ENCODE results near the gene PARD3. TPM values are rescaled to one million over a fixed set of nuclear protein-coding genes. Genes with fewer than 3 reads are reported as not detected.

The PARD3 gene
- total RNA-seq, 1 experiment from 2014 or later: 46.3 TPM

DNA sequence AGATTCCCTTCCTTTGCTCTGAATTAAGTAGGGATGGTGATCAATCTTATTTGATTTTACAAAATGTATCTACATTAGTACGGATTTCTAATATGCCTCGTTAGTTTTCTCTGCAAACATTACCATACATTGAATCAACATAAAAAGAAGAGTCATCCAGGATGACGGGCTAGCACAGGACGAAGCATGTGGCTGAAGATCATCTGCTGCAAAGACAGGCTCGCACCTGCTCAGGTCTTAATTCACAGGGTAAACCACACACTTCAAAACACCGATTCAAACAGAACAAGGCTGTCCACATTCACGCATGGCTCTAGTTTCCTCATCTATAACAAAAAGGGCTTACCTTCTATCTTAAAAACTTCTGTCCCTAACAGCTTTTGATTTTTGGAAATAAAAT lies 323.0 kb downstream of the PARD3 start:
- Histone ChIP-seq H3K27ac (ENCODE audit: low read depth, low read length) (no peak overlapping the region), H3K4me1 (ENCODE audit: control insufficient read depth in 1 of 2, insufficient read depth in 2 of 2, low read length in 2 of 2) (peaks cover 2 to 13% of the 10 kb centered on the region in 2 experiments; a peak in 2 of 4 replicates), H2AFZ (ENCODE audit: low read depth, low read length, poor library complexity, severe bottlenecking) (no peak overlapping the region), H4K20me1 (ENCODE audit: insufficient read depth) (no peaks in the 10 kb centered on the region), H3K9ac (ENCODE audit: low read length) (no peak overlapping the region), H3K79me2 (ENCODE audit: insufficient read depth, low read length) (no peaks in the 10 kb centered on the region), H3K9me2 (ENCODE audit: insufficient read depth) (no peaks in the 10 kb centered on the region), H3K36me3 (ENCODE audit: control insufficient read depth in 1 of 2, insufficient read depth in 2 of 2, low read length in 2 of 2) (no peaks in the 10 kb centered on the region), H3K4me2 (ENCODE audit: low read length) (no peak overlapping the region), H3K27me3 (ENCODE audit: insufficient read depth, low read length) (no peaks in the 10 kb centered on the region), H3K4me3 (replicated peaks in 1 of 2; ENCODE audit: low read depth in 1 of 2, low read length in 2 of 2) (no peak overlapping the region), H3K9me3 (ENCODE audit: control insufficient read depth in 1 of 2, insufficient read depth in 1 of 2, low read depth in 1 of 2, low read length in 2 of 2) (no peaks in the 10 kb centered on the region)
- CTCF ChIA-PET: no interaction called here
- POLR2A ChIA-PET: no interaction called here
- ATAC-seq (no peak), DNase-seq (ENCODE audit: low read depth, low spot score) (no peak)
- intact Hi-C loops (cut with micrococcal nuclease): no loop called here
- no TSS peak for BruUV-seq (replicated peaks)
- RAD21 ChIA-PET (ENCODE audit: low non-redundant PET in 1 of 2, low total read pairs in 2 of 2, uncharacterized antibody in 2 of 2, unreplicated experiment in 2 of 2): no interaction called here
- TF ChIP-seq, protein P1, sequence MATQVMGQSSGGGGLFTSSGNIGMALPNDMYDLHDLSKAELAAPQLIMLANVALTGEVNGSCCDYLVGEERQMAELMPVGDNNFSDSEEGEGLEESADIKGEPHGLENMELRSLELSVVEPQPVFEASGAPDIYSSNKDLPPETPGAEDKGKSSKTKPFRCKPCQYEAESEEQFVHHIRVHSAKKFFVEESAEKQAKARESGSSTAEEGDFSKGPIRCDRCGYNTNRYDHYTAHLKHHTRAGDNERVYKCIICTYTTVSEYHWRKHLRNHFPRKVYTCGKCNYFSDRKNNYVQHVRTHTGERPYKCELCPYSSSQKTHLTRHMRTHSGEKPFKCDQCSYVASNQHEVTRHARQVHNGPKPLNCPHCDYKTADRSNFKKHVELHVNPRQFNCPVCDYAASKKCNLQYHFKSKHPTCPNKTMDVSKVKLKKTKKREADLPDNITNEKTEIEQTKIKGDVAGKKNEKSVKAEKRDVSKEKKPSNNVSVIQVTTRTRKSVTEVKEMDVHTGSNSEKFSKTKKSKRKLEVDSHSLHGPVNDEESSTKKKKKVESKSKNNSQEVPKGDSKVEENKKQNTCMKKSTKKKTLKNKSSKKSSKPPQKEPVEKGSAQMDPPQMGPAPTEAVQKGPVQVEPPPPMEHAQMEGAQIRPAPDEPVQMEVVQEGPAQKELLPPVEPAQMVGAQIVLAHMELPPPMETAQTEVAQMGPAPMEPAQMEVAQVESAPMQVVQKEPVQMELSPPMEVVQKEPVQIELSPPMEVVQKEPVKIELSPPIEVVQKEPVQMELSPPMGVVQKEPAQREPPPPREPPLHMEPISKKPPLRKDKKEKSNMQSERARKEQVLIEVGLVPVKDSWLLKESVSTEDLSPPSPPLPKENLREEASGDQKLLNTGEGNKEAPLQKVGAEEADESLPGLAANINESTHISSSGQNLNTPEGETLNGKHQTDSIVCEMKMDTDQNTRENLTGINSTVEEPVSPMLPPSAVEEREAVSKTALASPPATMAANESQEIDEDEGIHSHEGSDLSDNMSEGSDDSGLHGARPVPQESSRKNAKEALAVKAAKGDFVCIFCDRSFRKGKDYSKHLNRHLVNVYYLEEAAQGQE (IDR thresholded peaks at IDR 0.05; ENCODE audit: low read depth): no peak
- TF ChIP-seq EGR1 (IDR thresholded peaks at IDR 0.05; ENCODE audit: low read depth): no peak
- no peak for TF ChIP-seq SP1 (IDR thresholded peaks at IDR 0.05; ENCODE audit: low read depth)
- TF ChIP-seq TCF7L2 (IDR thresholded peaks at IDR 0.05; ENCODE audit: borderline replicate concordance, extremely low read depth, insufficient read depth, insufficient read length): no peak
- TF ChIP-seq, protein P2, sequence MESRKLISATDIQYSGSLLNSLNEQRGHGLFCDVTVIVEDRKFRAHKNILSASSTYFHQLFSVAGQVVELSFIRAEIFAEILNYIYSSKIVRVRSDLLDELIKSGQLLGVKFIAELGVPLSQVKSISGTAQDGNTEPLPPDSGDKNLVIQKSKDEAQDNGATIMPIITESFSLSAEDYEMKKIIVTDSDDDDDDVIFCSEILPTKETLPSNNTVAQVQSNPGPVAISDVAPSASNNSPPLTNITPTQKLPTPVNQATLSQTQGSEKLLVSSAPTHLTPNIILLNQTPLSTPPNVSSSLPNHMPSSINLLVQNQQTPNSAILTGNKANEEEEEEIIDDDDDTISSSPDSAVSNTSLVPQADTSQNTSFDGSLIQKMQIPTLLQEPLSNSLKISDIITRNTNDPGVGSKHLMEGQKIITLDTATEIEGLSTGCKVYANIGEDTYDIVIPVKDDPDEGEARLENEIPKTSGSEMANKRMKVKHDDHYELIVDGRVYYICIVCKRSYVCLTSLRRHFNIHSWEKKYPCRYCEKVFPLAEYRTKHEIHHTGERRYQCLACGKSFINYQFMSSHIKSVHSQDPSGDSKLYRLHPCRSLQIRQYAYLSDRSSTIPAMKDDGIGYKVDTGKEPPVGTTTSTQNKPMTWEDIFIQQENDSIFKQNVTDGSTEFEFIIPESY (IDR thresholded peaks at IDR 0.05; ENCODE audit: extremely low read depth, insufficient replicate concordance, low read length): no peak
- TF ChIP-seq POLR2A (IDR thresholded peaks at IDR 0.05; ENCODE audit: borderline replicate concordance, extremely low read depth, insufficient read depth, insufficient read length): no peak
- TF ChIP-seq CBX3 (IDR thresholded peaks at IDR 0.05; ENCODE audit: low read depth): no peak
- TF ChIP-seq ZNF274 (IDR thresholded peaks at IDR 0.05; ENCODE audit: low read depth, low read length): no peak
- TF ChIP-seq SRF (IDR thresholded peaks at IDR 0.05; ENCODE audit: low read depth): no peak
- TF ChIP-seq FOSL1 (IDR thresholded peaks at IDR 0.05; ENCODE audit: low read depth): no peak

Data from HCT116 (cell line).